Ovary (tissue), 9 donors: Measurements from ENCODE around the gene ZMIZ1. TPM values are rescaled to one million over a fixed set of nuclear protein-coding genes. Genes with fewer than 3 reads are reported as not detected.

Experiments used
- DNase-seq, 5 donors: peaks; one replicate each; pipeline ENCODE4 v3.0.0-alpha.2; 2019 to 2020
- H3K27ac ChIP-seq, 2 donors: fragments of 200-600 bp; one replicate each; pipeline versions ENCODE4 v1.5.1 to v1.8.0; 2019 to 2022
- H3K27me3 ChIP-seq: fragments of 200-600 bp; one replicate; pipeline ENCODE4 v1.8.0; 2022
- H3K36me3 ChIP-seq: fragments of 200-600 bp; sonication (generic); one replicate; pipeline ENCODE4 v1.5.1; 2019
- H3K4me1 ChIP-seq: one replicate; pipeline ENCODE4 v1.8.1; 2013; ENCODE audit warnings: mild to moderate bottlenecking, moderate library complexity; ENCODE audit not compliant: insufficient read depth
- H3K4me3 ChIP-seq: fragments of 200-600 bp; sonication (generic); one replicate; pipeline ENCODE4 v1.5.1; 2017
- H3K9me3 ChIP-seq, 2 donors: fragments of 200-600 bp in 1 of 2; sonication (generic) in 1 of 2; one replicate each; pipeline versions ENCODE4 v1.5.1 to v1.8.1; 2013 to 2019; ENCODE audit warnings: mild to moderate bottlenecking in 1 of 2, moderate library complexity in 1 of 2
- CTCF ChIP-seq, 3 donors: fragments of 450-650 bp in 2 of 3; fragments of 200-600 bp in 1 of 3; IDR thresholded peaks; one replicate each; pipeline versions ENCODE4 v1.5.1 to v1.8.0; 2016 to 2022; ENCODE audit warnings: antibody characterized with exemption in 3 of 3, mild to moderate bottlenecking in 1 of 3
- EP300 ChIP-seq: sonication (generic); formaldehyde crosslinking; IDR thresholded peaks from one replicate; pipeline ENCODE4 v1.6.1; 2017; ENCODE audit warnings: antibody characterized with exemption
- POLR2A ChIP-seq: fragments of 450-650 bp; IDR thresholded peaks from one replicate; pipeline ENCODE4 v1.6.1; 2017; ENCODE audit warnings: antibody characterized with exemption, mild to moderate bottlenecking, moderate library complexity
- WGBS, 3 donors: extraction: QIAGEN DNeasy Blood & Tissue Kit in 1 of 3; methylation state at CpG; one replicate each; pipeline versions ENCODE4 v1.1.5 to v1.1.7; 2013 to 2017; 5-methylcytosine and 5-hydroxymethylcytosine counted together
- intact Hi-C, 4 donors: fragments of 100-400 bp; cut with DNase I; formaldehyde crosslinking; loops; one replicate each; pipeline versions ENCODE4 v1.11.0 to v1.15.1; 2022 to 2023
- polyA plus RNA-seq, 2 donors: library from polyadenylated mRNA; stranded (reverse); fragments of 200-250 nt in 1 of 2; fragments of 350-450 nt in 1 of 2; fragmentation: Illumina TruSeq in 1 of 2; extraction: RNeasy Lipid Tissue Mini Kit (QIAGEN cat#74804) in 1 of 2; gene quantifications; one replicate each; pipeline ENCODE4 v1.2.3, GENCODE V29; 2013 to 2014
- total RNA-seq, 7 donors: library from RNA; depleted of rRNA in 2 of 7; stranded (reverse); fragments of >200 nt in 2 of 7; fragmentation: NEBNext Ultra II Directional in 3 of 7; extraction: Animal tissue kit (Norgen Biotek cat#: 25700) in 3 of 7; gene quantifications; one replicate each; pipeline versions ENCODE4 v1.1.0 to v1.2.4, GENCODE V29; 2016 to 2023
- donor health status: DM: no; HTN: no; CAD: no; lungs with moderate emphysema.
- donor health status: DM: no; HTN: no; CAD: no.
- donor health status: Bipolar disorder and iron deficiency.
- donor health status: DM: yes; HTN: yes; CAD: no.
- donor health status: DM: no; HTN: no; CAD: no.
- donor health status: DM: yes; HTN: yes; CAD: no.

The ZMIZ1 gene
- total and polyA plus RNA-seq, 9 donors, result 30.3 to 117 (median 69.1) TPM

- H3K36me3 ChIP-seq, result no peaks in the 10 kb centered on the region
- DNase-seq, result no peak
Measured at GRCh38 chr10:79234391-79235315, 165.9 kb downstream of the ZMIZ1 start.

GRCh38 chr10:79235765-79236432 is 167.1 kb downstream of the ZMIZ1 start:
- Histone ChIP-seq H3K4me3 (no peak overlapping the region), H3K27me3 (no peaks in the 10 kb centered on the region), H3K9me3 (no peaks in the 10 kb centered on the region), H3K27ac (no peak overlapping the region), H3K4me1 (peaks cover 11% of the 10 kb centered on the region), H3K36me3 (no peaks in the 10 kb centered on the region)
- WGBS, 3 donors, result 75 to 81% (median 76%) methylated on average over 10 of the region's 10 CpGs
- no peak for TF ChIP-seq EP300
- no peak for TF ChIP-seq CTCF (IDR thresholded peaks at IDR 0.05)
- no peak for TF ChIP-seq POLR2A
- intact Hi-C loops, result no loop called here
- no peak for DNase-seq

More at GRCh38 chr10:79234391-79235315, 165.9 kb downstream of the ZMIZ1 start:
- H3K4me1 ChIP-seq, result peaks cover 11% of the 10 kb centered on the region
- H3K27ac ChIP-seq, result no peak overlapping the region
- no peaks in the 10 kb centered on the region for H3K9me3 ChIP-seq
- TF ChIP-seq EP300, result no peak
- no peak for TF ChIP-seq CTCF (IDR thresholded peaks at IDR 0.05)
- TF ChIP-seq POLR2A, result no peak
- 82 to 93% (median 89%) methylated on average over 7 to 8 of the region's 8 CpGs for WGBS, 3 donors
- H3K27me3 ChIP-seq, result no peaks in the 10 kb centered on the region
- no peak overlapping the region for H3K4me3 ChIP-seq
- intact Hi-C loops, result no loop called here

- Histone ChIP-seq H3K4me1 (peaks cover 11% of the 10 kb centered on the region), H3K27ac (no peak overlapping the region)
- 87 to 89% (median 88%) methylated on average over 9 of the region's 9 CpGs for WGBS, 3 donors
Measured at GRCh38 chr10:79236433-79236765, 167.6 kb downstream of the ZMIZ1 start.

More at GRCh38 chr10:79236433-79236765, 167.6 kb downstream of the ZMIZ1 start:
- H3K36me3 ChIP-seq, result no peaks in the 10 kb centered on the region
- H3K9me3 ChIP-seq, result no peaks in the 10 kb centered on the region
- H3K4me3 ChIP-seq, result no peak overlapping the region
- no peak for DNase-seq
- no peaks in the 10 kb centered on the region for H3K27me3 ChIP-seq
- intact Hi-C loops, result no loop called here
- no peak for TF ChIP-seq POLR2A
- TF ChIP-seq CTCF (IDR thresholded peaks at IDR 0.05), result no peak
- no peak for TF ChIP-seq EP300
